ENCODE results near the gene HEXA.

Gene HEXA

GRCh38 chr15:72372361-72372760, 3.5 kb downstream of the HEXA start:
- DNase-seq = no peak

GRCh38 chr15:72369964-72370363, 5.8 kb downstream of the HEXA start:
- no peak for DNase-seq

GRCh38 chr15:72368899-72369298, 6.9 kb downstream of the HEXA start:
- DNase-seq = no peak

GRCh38 chr15:72368325-72368724, 7.5 kb downstream of the HEXA start:
- DNase-seq = no peak

GRCh38 chr15:72365844-72366243, 10.0 kb downstream of the HEXA start:
- DNase-seq = no peak

- DNase-seq = no peak
These were observed 14.6 kb downstream of the HEXA start for GRCh38 chr15:72361176-72361575.

- no peak for DNase-seq
These were observed 17.1 kb downstream of the HEXA start for GRCh38 chr15:72358650-72359171.

- DNase-seq = no peak
These were observed 17.7 kb downstream of the HEXA start for GRCh38 chr15:72358121-72358520.

- no peak for DNase-seq
These were observed 21.3 kb downstream of the HEXA start for GRCh38 chr15:72354496-72354895.

GRCh38 chr15:72353266-72353665, 22.5 kb downstream of the HEXA start:
- DNase-seq = no peak

GRCh38 chr15:72345806-72346205, 30.0 kb downstream of the HEXA start:
- no peak for DNase-seq

GRCh38 chr15:72345280-72345679, 30.5 kb downstream of the HEXA start:
- DNase-seq = no peak

GRCh38 chr15:72344602-72345001, 31.2 kb downstream of the HEXA start:
- DNase-seq = no peak

GRCh38 chr15:72342385-72342784, 33.4 kb downstream of the HEXA start:
- DNase-seq = peak; percentile 4 to 18

- DNase-seq = no peak
These were observed 34.5 kb downstream of the HEXA start for GRCh38 chr15:72341361-72341760.

GRCh38 chr15:72340366-72340765, 35.4 kb downstream of the HEXA start:
- no peak for DNase-seq

- DNase-seq = no peak
These were observed 36.0 kb downstream of the HEXA start for GRCh38 chr15:72339777-72340177.

- no peak for DNase-seq
These were observed 37.0 kb downstream of the HEXA start for GRCh38 chr15:72338617-72339321.

GRCh38 chr15:72338148-72338547, 37.7 kb downstream of the HEXA start:
- no peak for DNase-seq

GRCh38 chr15:72334842-72335241, 41.0 kb downstream of the HEXA start:
- DNase-seq = no peak

- DNase-seq = no peak
These were observed 44.8 kb downstream of the HEXA start for GRCh38 chr15:72331021-72331420.

GRCh38 chr15:72323752-72324151, 52.1 kb downstream of the HEXA start:
- DNase-seq = no peak

- peak; percentile 48 to 49 for DNase-seq
These were observed 55.7 kb downstream of the HEXA start, which contains the start of gene CELF6 for GRCh38 chr15:72319985-72320671. Gene CELF6 (minus strand): TSS chr15:72320157. CDS start chr15:72319874, 283 bp downstream.

GRCh38 chr15:72319360-72319984, 56.3 kb downstream of the HEXA start:
- DNase-seq = peak; percentile 29 to 40
